Measurements from ENCODE around the gene BBS7.
A peak's percentile ranks its signal among the peaks of the same experiment; 100 is the strongest.

BBS7 gene

GRCh38 chr4:121869841-121870822 is at the start of gene BBS7:
Gene BBS7, minus strand, starts transcription at chr4:121870474. Its CDS starts 161 bp downstream, at chr4:121870313.
- DNase-seq = peak; percentile 96

GRCh38 chr4:121913667-121914066 is 43.4 kb upstream of the BBS7 start:
- DNase-seq = no peak

- no peak for DNase-seq
Observed at GRCh38 chr4:121908346-121908745, 38.1 kb upstream of the BBS7 start.

GRCh38 chr4:121900132-121900983 is 30.1 kb upstream of the BBS7 start:
- peak; percentile 25 for DNase-seq

GRCh38 chr4:121898150-121898549 is 27.9 kb upstream of the BBS7 start:
- DNase-seq = no peak

- DNase-seq = no peak
Observed at GRCh38 chr4:121888134-121888533, 17.9 kb upstream of the BBS7 start.

GRCh38 chr4:121885115-121885514 is 14.8 kb upstream of the BBS7 start:
- DNase-seq = no peak

GRCh38 chr4:121881158-121881557 is 10.9 kb upstream of the BBS7 start:
- no peak for DNase-seq

GRCh38 chr4:121879135-121879534 is 8.9 kb upstream of the BBS7 start:
- DNase-seq = no peak

- DNase-seq = no peak
Observed at GRCh38 chr4:121877041-121877773, 6.9 kb upstream of the BBS7 start.

- no peak for DNase-seq
Observed at GRCh38 chr4:121876070-121876469, 5.8 kb upstream of the BBS7 start.

- DNase-seq = no peak
Observed at GRCh38 chr4:121875652-121876051, 5.4 kb upstream of the BBS7 start.

GRCh38 chr4:121873604-121874003 is 3.3 kb upstream of the BBS7 start:
- no peak for DNase-seq

- DNase-seq = no peak
Observed at GRCh38 chr4:121863799-121864198, 6.5 kb downstream of the BBS7 start.

- DNase-seq = no peak
Observed at GRCh38 chr4:121861426-121861825, 8.8 kb downstream of the BBS7 start.

- DNase-seq = no peak
Observed at GRCh38 chr4:121860121-121860520, 10.2 kb downstream of the BBS7 start.

GRCh38 chr4:121851354-121851753 is 18.9 kb downstream of the BBS7 start:
- DNase-seq = no peak

GRCh38 chr4:121846662-121847061 is 23.6 kb downstream of the BBS7 start:
- no peak for DNase-seq

- DNase-seq = no peak
Observed at GRCh38 chr4:121842862-121843261, 27.4 kb downstream of the BBS7 start.

GRCh38 chr4:121838136-121838535 is 32.1 kb downstream of the BBS7 start:
- no peak for DNase-seq

- no peak for DNase-seq
Observed at GRCh38 chr4:121829511-121829910, 40.8 kb downstream of the BBS7 start.

GRCh38 chr4:121827853-121828252 is 42.4 kb downstream of the BBS7 start:
- DNase-seq = no peak

GRCh38 chr4:121824950-121825349 is 45.3 kb downstream of the BBS7 start:
- no peak for DNase-seq

Measured in SHP77 treated with DMSO at 0.1 percent for 48 hours (cell line).